ENCODE measurements around the gene PCBP3.

DNA sequence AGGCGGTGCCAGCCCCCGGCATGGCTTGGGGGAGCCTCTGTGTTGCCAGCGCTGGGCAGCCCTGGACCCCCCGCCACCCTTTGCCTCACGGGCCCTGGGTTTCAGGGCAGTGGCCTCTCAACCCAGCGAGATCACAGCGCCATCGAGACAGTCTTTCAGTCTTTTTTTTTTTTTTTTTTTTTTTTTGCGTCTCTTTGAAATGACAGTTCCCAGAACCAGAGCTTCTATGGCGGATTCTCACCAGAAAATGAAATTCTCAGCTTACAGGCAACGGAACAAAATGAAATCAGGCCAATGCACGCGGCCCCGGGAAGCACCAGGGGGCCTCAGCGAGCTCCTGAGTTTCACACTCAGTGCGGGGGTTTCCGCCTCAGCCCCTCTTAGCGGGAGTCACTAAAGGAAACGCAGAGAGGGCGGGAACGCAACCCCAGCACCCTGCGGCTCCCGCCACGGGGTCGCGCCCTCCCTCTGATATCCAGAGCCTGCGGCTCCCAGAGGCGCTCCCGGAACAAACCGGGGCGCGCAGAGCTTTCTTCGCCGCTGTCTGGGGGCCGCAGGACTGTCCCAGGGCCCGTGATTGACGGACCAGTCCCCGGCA is 330.0 kb downstream of the PCBP3 start:
- TF ChIP-seq, protein P1, sequence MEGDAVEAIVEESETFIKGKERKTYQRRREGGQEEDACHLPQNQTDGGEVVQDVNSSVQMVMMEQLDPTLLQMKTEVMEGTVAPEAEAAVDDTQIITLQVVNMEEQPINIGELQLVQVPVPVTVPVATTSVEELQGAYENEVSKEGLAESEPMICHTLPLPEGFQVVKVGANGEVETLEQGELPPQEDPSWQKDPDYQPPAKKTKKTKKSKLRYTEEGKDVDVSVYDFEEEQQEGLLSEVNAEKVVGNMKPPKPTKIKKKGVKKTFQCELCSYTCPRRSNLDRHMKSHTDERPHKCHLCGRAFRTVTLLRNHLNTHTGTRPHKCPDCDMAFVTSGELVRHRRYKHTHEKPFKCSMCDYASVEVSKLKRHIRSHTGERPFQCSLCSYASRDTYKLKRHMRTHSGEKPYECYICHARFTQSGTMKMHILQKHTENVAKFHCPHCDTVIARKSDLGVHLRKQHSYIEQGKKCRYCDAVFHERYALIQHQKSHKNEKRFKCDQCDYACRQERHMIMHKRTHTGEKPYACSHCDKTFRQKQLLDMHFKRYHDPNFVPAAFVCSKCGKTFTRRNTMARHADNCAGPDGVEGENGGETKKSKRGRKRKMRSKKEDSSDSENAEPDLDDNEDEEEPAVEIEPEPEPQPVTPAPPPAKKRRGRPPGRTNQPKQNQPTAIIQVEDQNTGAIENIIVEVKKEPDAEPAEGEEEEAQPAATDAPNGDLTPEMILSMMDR (IDR thresholded peaks at IDR 0.05) = peak; percentile 44 to 66 (median 61)
- no peak for TF ChIP-seq POLR2A (IDR thresholded peaks at IDR 0.05)

All from right lobe of liver (tissue), 4 donors.